GM13976 (cell line): ENCODE measurements around the gene PTPN18.
A peak's percentile ranks its signal among the peaks of the same experiment; 100 is the strongest.
"Not testable (repeated sequence)": the region's sequence is repeated elsewhere in the genome, so short reads cannot be mapped to it uniquely, and the experiment has no call there.

Experiments used
- DNase-seq: peaks from one replicate; pipeline ENCODE4 v3.0.0; 2012; ENCODE audit warnings: low spot score
- CTCF ChIP-seq: IDR thresholded peaks from 2 replicates; pipeline ENCODE4 v1.5.1; 2012; ENCODE audit warnings: borderline replicate concordance, mild to moderate bottlenecking; ENCODE audit not compliant: insufficient read depth; ENCODE audit errors: extremely low read depth, missing control alignments, control extremely low read depth
- in situ Hi-C: fragments of 300-500 bp; cut with MboI; formaldehyde crosslinking; loops from one replicate; pipeline ENCODE4 v1.12.0; 2022; ENCODE audit warnings: low sequenced_read_pairs, mixed read lengths, inconsistent platforms; ENCODE audit not compliant: unreplicated experiment

The PTPN18 gene

DNA sequence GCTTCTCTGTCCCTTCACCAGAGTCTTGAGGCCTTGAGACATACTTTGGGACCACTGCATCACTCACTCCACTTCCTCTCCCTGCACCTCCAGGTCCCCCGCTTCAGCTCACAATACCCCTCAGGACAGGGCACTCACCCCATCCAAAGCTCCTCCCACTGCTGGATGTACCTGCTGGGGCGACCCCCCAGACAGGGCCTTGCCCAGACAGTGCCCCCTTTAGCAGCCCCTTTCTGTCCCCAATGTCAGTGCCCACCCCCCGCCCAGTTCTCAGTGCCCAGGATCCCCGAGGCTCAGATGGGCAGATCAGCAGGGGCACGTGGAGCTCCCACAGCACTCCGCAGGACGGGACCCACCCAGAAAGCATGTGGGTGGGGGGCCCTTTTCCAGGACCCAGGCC lies 37.0 kb upstream of the PTPN18 start:
- in situ Hi-C loops, result no loop called here
- no peak for TF ChIP-seq CTCF
- no peak for DNase-seq

DNA sequence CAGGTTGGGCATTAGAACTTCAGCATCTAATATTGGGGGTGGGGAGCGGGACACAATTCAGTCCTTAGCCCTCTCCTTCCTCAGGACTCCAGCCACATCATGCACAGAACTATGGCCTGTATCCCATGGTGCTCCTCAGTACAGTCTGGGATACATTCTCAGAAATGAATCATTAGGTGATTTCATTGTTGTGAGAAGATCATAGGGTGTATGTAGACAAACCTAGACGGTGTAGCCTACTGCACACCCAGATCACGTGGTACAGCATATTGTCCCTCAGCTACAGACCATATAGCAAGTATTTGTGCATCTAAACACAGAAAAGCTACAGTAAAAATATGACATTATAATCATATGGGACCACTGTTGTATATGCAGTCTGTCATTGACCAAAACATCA lies 36.3 kb upstream of the PTPN18 start:
- no peak for DNase-seq
- in situ Hi-C loops, result no loop called here
- no peak for TF ChIP-seq CTCF

- TF ChIP-seq CTCF, result no peak
- in situ Hi-C loops, result loop anchor here (25.0 kb wide), 1 partner anchor 141 kb away; the partner anchor contains the start of genes MZT2B, SMPD4 and TUBA3E
- DNase-seq, result no peak
Observed at GRCh38 chr2:130327703-130328527, 27.9 kb upstream of the PTPN18 start.

DNA sequence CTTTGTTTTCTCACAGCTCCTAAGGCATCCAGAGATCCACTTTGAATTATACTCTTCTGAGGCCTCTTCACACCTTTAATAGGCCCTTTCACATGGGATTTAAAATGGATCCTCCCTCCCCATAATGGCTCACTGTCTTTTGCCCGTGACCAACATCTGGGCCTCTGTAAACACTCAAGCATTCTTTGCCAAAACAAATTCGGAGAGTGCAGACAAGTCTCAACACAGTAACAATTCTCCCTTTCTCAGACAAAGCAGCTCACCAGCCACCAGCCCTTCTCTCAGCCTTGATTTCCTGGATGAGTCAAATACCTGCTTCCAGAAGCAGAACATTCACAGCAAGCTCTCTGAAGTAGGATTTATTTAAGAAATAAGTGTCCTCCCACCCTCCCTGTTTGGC lies 27.1 kb upstream of the PTPN18 start:
- in situ Hi-C loops, result loop anchor here (25.0 kb wide), 1 partner anchor 141 kb away; the partner anchor contains the start of genes MZT2B, SMPD4 and TUBA3E
- TF ChIP-seq CTCF, result no peak
- no peak for DNase-seq

- DNase-seq, result peak; percentile 86
- TF ChIP-seq CTCF, result peak; percentile 85
- in situ Hi-C loops, result loop anchor here (10.0 to 25.0 kb wide), 2 partner anchors 145 to 398 kb away; partner anchors contain the start of genes MZT2B, SMPD4 and TUBA3E
Observed at GRCh38 chr2:130332271-130333073, 23.4 kb upstream of the PTPN18 start.

- DNase-seq, result not testable (repeated sequence)
- in situ Hi-C loops, result loop anchor here (10.0 to 25.0 kb wide), 2 partner anchors 146 to 398 kb away; partner anchors contain the start of genes MZT2B, SMPD4 and TUBA3E
Observed at GRCh38 chr2:130333253-130333652, 22.6 kb upstream of the PTPN18 start.
